ENCODE results near the gene MMAA.

DNA sequence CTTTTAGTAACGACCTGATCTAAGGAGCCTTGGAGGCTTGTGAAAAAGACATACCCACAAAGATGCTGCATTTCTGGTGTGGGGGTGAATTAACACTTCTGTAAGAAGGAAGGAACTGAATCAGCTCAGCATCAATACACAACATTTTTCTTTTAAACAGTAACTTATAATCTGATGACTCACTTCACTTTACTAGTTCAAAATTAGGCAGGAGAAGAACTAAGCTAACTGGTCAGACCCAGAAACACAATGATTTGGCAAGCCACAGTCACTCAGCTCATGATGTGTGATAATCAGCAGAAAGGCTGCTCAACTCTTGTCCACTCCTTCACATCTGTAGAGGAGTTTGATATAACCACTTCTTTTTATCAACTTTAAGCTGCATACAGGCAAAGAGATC lies 4.6 kb downstream of the MMAA start:
- TF ChIP-seq, protein P1, sequence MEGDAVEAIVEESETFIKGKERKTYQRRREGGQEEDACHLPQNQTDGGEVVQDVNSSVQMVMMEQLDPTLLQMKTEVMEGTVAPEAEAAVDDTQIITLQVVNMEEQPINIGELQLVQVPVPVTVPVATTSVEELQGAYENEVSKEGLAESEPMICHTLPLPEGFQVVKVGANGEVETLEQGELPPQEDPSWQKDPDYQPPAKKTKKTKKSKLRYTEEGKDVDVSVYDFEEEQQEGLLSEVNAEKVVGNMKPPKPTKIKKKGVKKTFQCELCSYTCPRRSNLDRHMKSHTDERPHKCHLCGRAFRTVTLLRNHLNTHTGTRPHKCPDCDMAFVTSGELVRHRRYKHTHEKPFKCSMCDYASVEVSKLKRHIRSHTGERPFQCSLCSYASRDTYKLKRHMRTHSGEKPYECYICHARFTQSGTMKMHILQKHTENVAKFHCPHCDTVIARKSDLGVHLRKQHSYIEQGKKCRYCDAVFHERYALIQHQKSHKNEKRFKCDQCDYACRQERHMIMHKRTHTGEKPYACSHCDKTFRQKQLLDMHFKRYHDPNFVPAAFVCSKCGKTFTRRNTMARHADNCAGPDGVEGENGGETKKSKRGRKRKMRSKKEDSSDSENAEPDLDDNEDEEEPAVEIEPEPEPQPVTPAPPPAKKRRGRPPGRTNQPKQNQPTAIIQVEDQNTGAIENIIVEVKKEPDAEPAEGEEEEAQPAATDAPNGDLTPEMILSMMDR (IDR thresholded peaks at IDR 0.05) = no peak
- TF ChIP-seq POLR2A (IDR thresholded peaks at IDR 0.05) = no peak
